K562 (cell line): ENCODE data around the gene UNC5C. TPM values are rescaled to one million over a fixed set of nuclear protein-coding genes. Genes with fewer than 3 reads are reported as not detected.
A peak's percentile ranks its signal among the peaks of the same experiment; 100 is the strongest.

Experiments
- ATAC-seq: fragments of 200-7000 bp; cut with Tn5 transposase; 3 replicates; pipeline ENCODE4 v1.9.1; 2020; ENCODE audit warnings: moderate library complexity
- BruUV-seq: library from RNA; stranded (reverse); fragments of 400-500 nt; replicated peaks from 2 replicates; lab custom pipeline; 2021; lab: Mats Ljungman, UMichigan
- CTCF ChIA-PET: fragments of 300-600 bp; formaldehyde crosslinking; extraction: SDS; loops from one replicate; lab custom pipeline; 2021; ENCODE audit warnings: low intra/inter-chr PET ratio; lab: Yijun Ruan, JAX
- POLR2A ChIA-PET: fragments of 300-600, 350-650 bp; sonication (Branson Sonifier 250); formaldehyde crosslinking; extraction: SDS; loops from one replicate; lab custom pipeline; 2021; ENCODE audit warnings: antibody characterized with exemption, inconsistent platforms; lab: Yijun Ruan, JAX
- DNase-seq, 4 experiments: peaks; one replicate each; pipeline versions ENCODE4 v3.0.0 to v3.0.0-alpha.2; 2011 to 2018; ENCODE audit warnings: low spot score in 3 of 4, mixed read lengths in 3 of 4; ENCODE audit errors: extremely low read depth in 1 of 4
- FAIRE-seq: peaks from 2 replicates; lab custom pipeline; 2011; peaks lifted over from hg19 to GRCh38; lab: Jason Lieb, UNC
- H2AFZ ChIP-seq: 2 replicates; pipeline ENCODE4 v1.6.0; 2011; ENCODE audit warnings: low read depth, low read length, control low read depth, inconsistent platforms
- H3K27ac ChIP-seq: fragments of 200-600 bp; 3 replicates; pipeline ENCODE4 v1.8.0; 2011; ENCODE audit warnings: low read depth, mild to moderate bottlenecking, control low read depth, inconsistent platforms, low read length, moderate library complexity, mixed read lengths; ENCODE audit errors: extremely low read depth
- H3K27me3 ChIP-seq, 2 experiments: fragments of 300-600 bp in 1 of 2; 2 replicates in 1 of 2; 3 replicates in 1 of 2; pipeline versions ENCODE4 v1.6.0 to v1.8.0; 2011; ENCODE audit warnings: inconsistent platforms in 2 of 2, low read length in 2 of 2, mild to moderate bottlenecking in 1 of 2, mixed read lengths in 1 of 2, moderate library complexity in 1 of 2; ENCODE audit not compliant: control insufficient read depth in 2 of 2, insufficient read depth in 2 of 2
- H3K36me3 ChIP-seq: fragments of 300-600 bp; 3 replicates; pipeline ENCODE4 v1.8.0; 2011; ENCODE audit warnings: mild to moderate bottlenecking, low read length, inconsistent platforms; ENCODE audit not compliant: control insufficient read depth, insufficient read depth
- H3K4me1 ChIP-seq, 2 experiments: fragments of 200-600 bp in 1 of 2; replicated peaks in 1 of 2; 2 replicates in 1 of 2; 3 replicates in 1 of 2; pipeline versions ENCODE4 v1.5.1 to v1.8.0; 2011; ENCODE audit warnings: inconsistent platforms in 2 of 2, low read length in 2 of 2, mild to moderate bottlenecking in 1 of 2, mixed read lengths in 1 of 2, moderate library complexity in 1 of 2; ENCODE audit not compliant: control insufficient read depth in 2 of 2, insufficient read depth in 2 of 2
- H3K4me2 ChIP-seq: 2 replicates; pipeline ENCODE4 v1.6.1; 2011; ENCODE audit warnings: low read length, control low read depth, inconsistent platforms, mixed read lengths; ENCODE audit not compliant: insufficient read depth
- H3K4me3 ChIP-seq: fragments of 200-600 bp; sonication (generic), shearing (Covaris generic); 2 replicates; pipeline ENCODE4 v1.5.1; 2016; ENCODE audit warnings: control low read depth, inconsistent platforms
- H3K79me2 ChIP-seq: fragments of 200-600 bp; 3 replicates; pipeline ENCODE4 v1.8.0; 2011; ENCODE audit warnings: low read length, inconsistent platforms; ENCODE audit not compliant: control insufficient read depth, insufficient read depth
- H3K9ac ChIP-seq, 2 experiments: 2 replicates each; pipeline versions ENCODE4 v1.6.0 to v1.6.1; 2011; ENCODE audit warnings: low read depth in 2 of 2, low read length in 2 of 2, control low read depth in 1 of 2, inconsistent platforms in 1 of 2, mild to moderate bottlenecking in 1 of 2, mixed read lengths in 1 of 2; ENCODE audit not compliant: insufficient read depth in 1 of 2
- H3K9me1 ChIP-seq: one replicate; pipeline ENCODE4 v1.6.0; 2011; ENCODE audit warnings: inconsistent platforms, mild to moderate bottlenecking, low read length, moderate library complexity; ENCODE audit not compliant: control insufficient read depth, insufficient read depth
- H3K9me3 ChIP-seq: replicated peaks from 2 replicates; pipeline ENCODE4 v1.5.1; 2011; ENCODE audit warnings: low read depth, low read length, inconsistent platforms; ENCODE audit not compliant: control insufficient read depth, insufficient read depth
- H4K20me1 ChIP-seq: replicated peaks from 2 replicates; pipeline ENCODE4 v1.6.1; 2011; ENCODE audit warnings: low read length, inconsistent platforms, mixed read lengths; ENCODE audit not compliant: control insufficient read depth, insufficient read depth
- ARNT ChIP-seq, 2 experiments: fragments of 450-650 bp; IDR thresholded peaks; 2 replicates each; pipeline ENCODE4 v1.6.1; 2016; ENCODE audit warnings: mild to moderate bottlenecking in 1 of 2
- C11orf30 ChIP-seq: fragments of 450-650 bp; IDR thresholded peaks from 2 replicates; pipeline ENCODE4 v1.6.1; 2016; ENCODE audit warnings: low read depth, mild to moderate bottlenecking
- CREB5 ChIP-seq: fragments of 250-450 bp; sonication (Bioruptor Pico); IDR thresholded peaks from 2 replicates; pipeline ENCODE4 v1.5.0; 2020; ENCODE audit warnings: mild to moderate bottlenecking
- CTBP1 ChIP-seq: fragments of 450-650 bp; IDR thresholded peaks from 2 replicates; pipeline ENCODE4 v1.6.1; 2016; ENCODE audit warnings: borderline replicate concordance
- MAFF ChIP-seq: IDR thresholded peaks from 2 replicates; pipeline ENCODE4 v1.6.1; 2012; ENCODE audit warnings: low read length, improper control_type of control experiment
- MAFG ChIP-seq: fragments of 450-650 bp; conservative IDR thresholded peaks from 2 replicates; pipeline ENCODE4 v1.6.1; 2016; ENCODE audit warnings: missing genetic modification characterization, missing compliant biosample characterization
- MAX ChIP-seq: sonication (generic); formaldehyde crosslinking; IDR thresholded peaks from 2 replicates; pipeline ENCODE4 v1.9.0; 2022; ENCODE audit warnings: mild to moderate bottlenecking, missing genetic modification reagents
- NRF1 ChIP-seq, 2 experiments: fragments of 450-650 bp; IDR thresholded peaks in 1 of 2; conservative IDR thresholded peaks in 1 of 2; 2 replicates each; pipeline ENCODE4 v1.6.1; 2014; ENCODE audit warnings: mild to moderate bottlenecking in 2 of 2
- PYGO2 ChIP-seq: fragments of 450-650 bp; IDR thresholded peaks from 2 replicates; pipeline ENCODE4 v1.6.1; 2016; ENCODE audit warnings: mild to moderate bottlenecking, missing genetic modification characterization, moderate library complexity, missing compliant biosample characterization
- RFX1 ChIP-seq: fragments of 450-650 bp; IDR thresholded peaks from 2 replicates; pipeline ENCODE4 v1.6.1; 2016; ENCODE audit warnings: mild to moderate bottlenecking, moderate library complexity
- ZBTB8A ChIP-seq: fragments of 450-650 bp; IDR thresholded peaks from 2 replicates; pipeline ENCODE4 v1.6.1; 2018; ENCODE audit warnings: mild to moderate bottlenecking, moderate library complexity; ENCODE audit not compliant: partially characterized antibody
- ZNF316 ChIP-seq: fragments of 450-650 bp; IDR thresholded peaks from 2 replicates; pipeline ENCODE4 v1.6.1; 2016
- WGBS: fragments of 100-300 bp; shearing (Covaris generic); methylation state at CpG from one replicate; pipeline ENCODE4 v1.1.6; 2016; ENCODE audit warnings: low coverage, mixed read lengths; ENCODE audit not compliant: insufficient coverage; ENCODE audit errors: missing lambda C conversion rate; 5-methylcytosine and 5-hydroxymethylcytosine counted together
- in situ Hi-C: fragments of 300-500 bp; cut with MboI; formaldehyde crosslinking; loops from 4 replicates; pipeline ENCODE4 v1.15.0; 2018; ENCODE audit warnings: inconsistent platforms, mixed read lengths
- intact Hi-C: fragments of 100-400 bp; cut with micrococcal nuclease; formaldehyde crosslinking; loops from 2 replicates; pipeline ENCODE4 v1.14.2; 2022
- polyA plus RNA-seq, 8 experiments: library from polyadenylated mRNA; depleted of rRNA in 4 of 8; stranded (reverse) in 5 of 8; unstranded in 3 of 8; fragments of >200 nt; fragmentation: Nextera tagmentation in 2 of 8; fragmentation: Illumina TruSeq in 1 of 8; extraction: Ambion mirVana in 2 of 8; extraction: Trizol in 1 of 8; gene quantifications; 2 replicates each; pipeline versions ENCODE4 v1.2.1 to v1.2.3, GENCODE V29; 2011 to 2014; ENCODE audit warnings: inconsistent platforms in 1 of 8, missing spikeins in 1 of 8
- total RNA-seq, 7 experiments: library from RNA; depleted of rRNA in 6 of 7; stranded (reverse); fragments of >200 nt in 6 of 7; fragmentation: Illumina TruSeq in 2 of 7; extraction: Trizol in 2 of 7; gene quantifications; 2 replicates each; pipeline versions ENCODE4 v1.2.1 to v1.2.3, GENCODE V29; 2011 to 2021; ENCODE audit warnings: low replicate concordance in 1 of 7
- TF ChIP-seq, protein P1 (sequence below), 3 experiments: IDR thresholded peaks in 2 of 3; conservative IDR thresholded peaks in 1 of 3; 2 replicates each; pipeline ENCODE4 v1.5.1; 2011 to 2012; ENCODE audit warnings: low read length in 3 of 3, mild to moderate bottlenecking in 3 of 3, control low read depth in 2 of 3, improper control_type of control experiment in 1 of 3, inconsistent platforms in 1 of 3, low read depth in 1 of 3, mixed read lengths in 1 of 3, moderate library complexity in 1 of 3; ENCODE audit not compliant: insufficient read depth in 2 of 3

Gene UNC5C
- total and polyA plus RNA-seq, 9 of the 15 experiments (the other 6 are each of a cell fraction or from before 2014, with no cell fraction given) = under 0.01 to 0.10 (median 0.03) TPM; not detected in 1

GRCh38 chr4:95181243-95181995 lies 367.4 kb downstream of the UNC5C start:
- POLR2A ChIA-PET = no interaction called here
- ATAC-seq = peak; percentile 85
- peaks cover 4% of the 10 kb centered on the region; the same call in 1 of the 2 replicates for H3K9me3 ChIP-seq

More at GRCh38 chr4:95181243-95181995, 367.4 kb downstream of the UNC5C start:
- Histone ChIP-seq H3K79me2 (no peaks in the 10 kb centered on the region), H3K4me1 (peaks cover 7 to 21% of the 10 kb centered on the region in 2 experiments), H2AFZ (peak overlapping the region; percentile 69)
- peak; percentile 54 to 65 (median 60) for DNase-seq
- no TSS peak for BruUV-seq
- CTCF ChIA-PET = no interaction called here
- intact Hi-C loops = no loop called here
- TF ChIP-seq PYGO2 = no peak
- TF ChIP-seq CTBP1 = peak; percentile 41; the same call in 1 of the 2 replicates
- TF ChIP-seq RFX1 = peak; percentile 87
- TF ChIP-seq ZBTB8A = no peak
- TF ChIP-seq ARNT (IDR thresholded peaks at IDR 0.05) = no peak
- TF ChIP-seq ZNF316 = peak; percentile 72
- TF ChIP-seq NRF1 (conservative IDR thresholded peaks at IDR 0.05 in 1 of 2, IDR thresholded peaks at IDR 0.05 in 1 of 2) = peak in 1 of 2 experiments; percentile 32; a peak in 2 of 4 replicates
- peak; percentile 46; the same call in 1 of the 2 replicates for TF ChIP-seq MAFF
- TF ChIP-seq, protein P1, sequence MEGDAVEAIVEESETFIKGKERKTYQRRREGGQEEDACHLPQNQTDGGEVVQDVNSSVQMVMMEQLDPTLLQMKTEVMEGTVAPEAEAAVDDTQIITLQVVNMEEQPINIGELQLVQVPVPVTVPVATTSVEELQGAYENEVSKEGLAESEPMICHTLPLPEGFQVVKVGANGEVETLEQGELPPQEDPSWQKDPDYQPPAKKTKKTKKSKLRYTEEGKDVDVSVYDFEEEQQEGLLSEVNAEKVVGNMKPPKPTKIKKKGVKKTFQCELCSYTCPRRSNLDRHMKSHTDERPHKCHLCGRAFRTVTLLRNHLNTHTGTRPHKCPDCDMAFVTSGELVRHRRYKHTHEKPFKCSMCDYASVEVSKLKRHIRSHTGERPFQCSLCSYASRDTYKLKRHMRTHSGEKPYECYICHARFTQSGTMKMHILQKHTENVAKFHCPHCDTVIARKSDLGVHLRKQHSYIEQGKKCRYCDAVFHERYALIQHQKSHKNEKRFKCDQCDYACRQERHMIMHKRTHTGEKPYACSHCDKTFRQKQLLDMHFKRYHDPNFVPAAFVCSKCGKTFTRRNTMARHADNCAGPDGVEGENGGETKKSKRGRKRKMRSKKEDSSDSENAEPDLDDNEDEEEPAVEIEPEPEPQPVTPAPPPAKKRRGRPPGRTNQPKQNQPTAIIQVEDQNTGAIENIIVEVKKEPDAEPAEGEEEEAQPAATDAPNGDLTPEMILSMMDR (IDR thresholded peaks at IDR 0.05 in 2 of 3, conservative IDR thresholded peaks at IDR 0.05 in 1 of 3; ENCODE audit: insufficient read depth in 2 of 3, low read depth in 1 of 3, low read length in 3 of 3) = peak; percentile 28 to 49 (median 30); a peak in 3 of 6 replicates
- TF ChIP-seq C11orf30 = peak; percentile 45; the same call in 1 of the 2 replicates
- TF ChIP-seq CREB5 (CRISPR knock-in tag) = no peak
- peak; percentile 52; the same call in 1 of the 2 replicates for TF ChIP-seq MAFG (tag)
- TF ChIP-seq MAX (CRISPR knock-in tag) = 0 out of 2 replicates have a peak, but pooled peaks have one; percentile 7
- TF ChIP-seq, all 486 proteins: peak for 9
- peak; percentile 77 for FAIRE-seq
- Histone ChIP-seq H3K4me3 (no peak overlapping the region), H4K20me1 (no peaks in the 10 kb centered on the region), H3K27me3 (no peaks in the 10 kb centered on the region), H3K36me3 (no peaks in the 10 kb centered on the region), H3K27ac (no peak overlapping the region), H3K9me1 (no peaks in the 10 kb centered on the region), H3K4me2 (peak overlapping the region; percentile 57), H3K9ac (no peak overlapping the region; a peak in 1 of 4 replicates)
- 14% methylated on average over 18 of the region's 18 CpGs for WGBS
- in situ Hi-C loops = no loop called here
